ENCODE measurements around the gene CCDC33. TPM values are rescaled to one million over a fixed set of nuclear protein-coding genes. Genes with fewer than 3 reads are reported as not detected.

CCDC33 gene
- polyA plus RNA-seq, 3 donors = 0.03 TPM; not detected in 2

DNA sequence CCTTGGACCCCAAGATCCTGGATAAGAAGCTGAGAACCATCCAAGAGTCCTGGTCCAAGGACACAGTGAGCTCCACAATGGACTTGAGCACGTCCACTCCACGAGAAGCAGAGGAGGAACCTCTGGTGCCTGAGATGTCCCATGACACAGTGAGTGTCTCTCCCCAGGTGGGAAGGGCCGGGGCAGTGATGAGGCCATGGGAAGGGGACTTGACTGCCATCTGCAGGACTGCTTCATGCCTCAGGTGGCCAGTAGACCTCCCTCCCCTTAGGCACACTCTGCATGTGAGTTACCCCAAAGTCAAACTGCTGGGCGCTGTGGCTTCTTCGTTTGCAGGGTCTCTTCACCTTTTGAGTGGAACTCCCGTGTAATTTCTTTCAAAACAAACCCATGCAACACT is 59.7 kb downstream of the CCDC33 start:
- 58 to 60% (median 60%) methylated on average over 6 of the region's 6 CpGs for WGBS, 3 donors
- no peak overlapping the region for H3K27ac ChIP-seq (ENCODE audit: low read depth, low read length)

DNA sequence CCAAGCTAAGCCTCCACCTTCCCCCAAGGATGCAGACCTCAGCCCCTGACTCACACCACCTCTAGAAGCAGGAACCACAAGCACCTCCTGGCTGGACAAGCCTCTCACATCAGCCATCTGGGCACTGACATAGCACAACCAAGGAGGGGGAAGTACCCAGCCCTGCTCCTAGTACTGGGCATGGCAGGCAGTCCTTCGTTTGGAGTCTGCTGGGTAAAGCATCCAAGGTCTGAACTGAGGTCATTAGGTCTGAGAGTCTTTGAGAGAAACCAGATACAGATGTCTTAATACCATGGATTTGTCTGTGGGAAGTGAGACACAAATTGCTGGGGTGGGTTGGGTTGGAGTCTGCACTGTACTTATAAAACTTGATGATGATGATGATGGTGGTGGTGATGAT is 61.8 kb downstream of the CCDC33 start:
- 17 to 28% (median 18%) methylated on average over 1 of the region's 1 CpG for WGBS, 3 donors
- H3K27ac ChIP-seq (ENCODE audit: low read depth, low read length) = no peak overlapping the region

DNA sequence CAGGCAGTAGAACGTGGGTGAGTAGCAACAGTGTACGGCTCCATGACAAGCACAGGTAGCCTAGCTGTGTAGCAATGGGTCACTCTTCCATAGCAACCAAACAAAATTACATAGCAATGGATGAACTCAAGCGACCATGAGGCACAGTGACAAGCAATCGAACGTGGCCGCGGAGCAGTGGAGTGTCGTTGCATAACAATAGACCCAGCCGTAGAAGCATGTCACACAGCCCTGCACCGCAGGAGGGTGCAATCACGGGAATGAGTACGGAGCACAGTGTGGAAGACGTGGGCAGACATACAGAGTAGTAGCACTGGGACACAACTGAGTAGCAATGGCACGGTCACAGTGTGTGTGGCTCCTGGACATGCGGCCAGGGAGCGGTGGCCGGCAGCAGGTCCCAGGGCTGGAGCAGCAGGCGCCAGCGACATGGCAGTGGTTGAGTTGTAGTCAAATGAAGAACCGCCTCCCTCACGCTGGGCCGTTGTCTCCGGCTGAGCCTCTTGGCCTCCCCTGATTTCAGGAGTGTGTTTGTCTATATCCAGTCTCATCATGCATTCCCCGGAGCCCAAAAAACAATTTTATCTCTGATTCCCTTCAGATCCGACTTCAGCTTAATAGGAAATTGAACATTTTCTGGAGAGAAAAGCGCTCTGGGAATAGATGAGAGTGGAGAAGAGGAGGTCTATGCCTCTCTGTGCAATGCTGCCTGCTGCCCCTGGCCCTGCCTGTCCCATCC is 64.1 kb downstream of the CCDC33 start:
- no peak overlapping the region for H3K27ac ChIP-seq (ENCODE audit: low read depth, low read length)
- WGBS, 3 donors = 43 to 65% (median 50%) methylated on average over 26 of the region's 26 CpGs

DNA sequence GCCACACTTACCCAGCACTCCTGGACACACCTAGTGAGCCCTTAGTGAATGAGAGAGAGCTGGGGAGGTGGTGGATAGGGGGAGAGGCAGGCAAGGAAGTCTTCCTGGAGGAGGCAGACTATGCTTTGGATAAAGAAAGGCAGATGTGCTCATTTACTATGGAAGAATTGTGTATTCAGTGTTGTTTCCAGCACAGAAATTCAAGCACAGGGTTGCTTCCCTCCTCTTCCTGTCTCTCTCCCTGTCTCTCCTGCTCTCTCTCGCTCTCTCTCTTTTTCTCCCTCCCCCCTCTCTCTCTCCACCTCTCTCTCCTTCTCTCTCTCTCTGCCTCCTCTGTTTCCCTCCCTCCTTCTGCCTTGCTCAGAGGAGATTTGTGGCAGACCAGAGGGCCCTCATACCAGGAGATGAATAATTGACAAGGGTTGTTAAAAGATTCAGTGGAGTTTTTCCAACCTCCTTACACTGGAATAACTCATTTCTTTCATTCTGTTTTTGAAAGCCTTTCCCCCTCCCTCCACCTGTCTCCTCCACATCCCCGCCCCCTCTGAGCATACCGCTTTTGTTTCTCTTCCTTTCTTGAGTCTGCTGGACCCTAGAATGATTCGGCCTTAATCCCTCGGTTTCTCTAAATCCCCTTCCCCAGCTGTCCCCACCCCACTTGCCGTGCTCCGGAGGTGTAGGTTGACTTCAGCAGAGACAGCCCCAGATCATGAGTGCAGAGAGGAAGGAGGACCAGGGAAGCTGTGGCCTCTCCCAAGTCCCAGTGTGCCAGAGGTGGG is 65.6 kb downstream of the CCDC33 start:
- no peak overlapping the region for H3K27ac ChIP-seq (ENCODE audit: low read depth, low read length)
- WGBS, 3 donors = 35 to 78% (median 77%) methylated on average over 7 of the region's 7 CpGs

DNA sequence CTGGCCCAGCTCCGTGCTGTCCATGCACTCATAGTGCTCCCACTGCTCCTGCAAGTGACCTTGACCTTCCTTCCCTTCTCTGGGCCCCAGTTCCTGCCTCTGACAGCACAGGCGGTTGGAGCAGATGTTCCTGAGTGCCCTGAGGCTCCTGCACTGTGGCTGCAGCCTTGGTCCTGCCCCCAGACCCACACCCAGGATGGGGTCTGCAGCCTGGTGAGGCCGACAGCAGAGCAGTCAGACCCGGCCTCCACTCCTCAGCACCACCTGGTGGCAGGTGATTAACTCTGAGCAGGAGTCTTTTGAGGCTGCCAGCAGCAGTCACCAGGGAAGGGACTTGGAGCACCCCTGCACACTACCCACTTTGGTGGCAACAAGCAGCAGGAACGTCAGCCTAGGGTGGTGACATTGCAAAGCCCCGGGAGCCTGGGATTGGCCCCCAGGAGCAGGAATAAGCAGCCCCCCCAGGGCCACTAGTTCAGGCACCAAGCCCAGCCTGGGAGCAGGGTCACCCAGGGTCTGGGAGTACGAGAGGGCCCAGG is 66.8 kb downstream of the CCDC33 start:
- 23 to 38% (median 31%) methylated on average over 7 of the region's 7 CpGs for WGBS, 3 donors
- H3K27ac ChIP-seq (ENCODE audit: low read depth, low read length) = no peak overlapping the region

DNA sequence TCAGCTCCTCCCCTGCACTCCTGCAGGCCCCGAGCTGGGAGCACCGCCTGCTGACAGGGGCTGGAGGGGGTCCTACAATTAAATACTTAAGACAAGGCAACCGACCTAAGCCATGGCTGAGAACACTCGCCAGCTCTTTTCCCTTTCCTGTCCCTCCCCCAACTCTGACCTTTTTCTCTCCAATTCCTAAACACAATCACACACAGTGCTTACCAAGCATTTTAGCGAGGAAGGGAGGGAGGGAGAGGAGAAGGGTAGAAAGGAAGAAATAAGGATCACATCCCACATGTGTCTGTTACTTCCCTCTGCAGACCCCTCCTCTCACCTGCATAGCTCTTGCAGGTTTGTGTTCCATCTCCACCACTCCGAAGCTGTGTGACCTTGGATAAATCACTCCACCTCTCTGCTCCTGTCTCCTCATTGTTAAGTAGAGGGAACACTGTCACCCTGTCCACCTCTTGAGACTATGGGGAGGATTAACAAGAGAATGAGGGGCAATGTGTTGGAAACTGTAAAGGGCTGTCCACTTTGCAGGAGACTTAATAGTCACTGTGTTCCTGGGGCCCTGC is 67.7 kb downstream of the CCDC33 start:
- H3K27ac ChIP-seq (ENCODE audit: low read depth, low read length) = no peak overlapping the region
- 36 to 54% (median 53%) methylated on average over 6 of the region's 6 CpGs for WGBS, 3 donors

DNA sequence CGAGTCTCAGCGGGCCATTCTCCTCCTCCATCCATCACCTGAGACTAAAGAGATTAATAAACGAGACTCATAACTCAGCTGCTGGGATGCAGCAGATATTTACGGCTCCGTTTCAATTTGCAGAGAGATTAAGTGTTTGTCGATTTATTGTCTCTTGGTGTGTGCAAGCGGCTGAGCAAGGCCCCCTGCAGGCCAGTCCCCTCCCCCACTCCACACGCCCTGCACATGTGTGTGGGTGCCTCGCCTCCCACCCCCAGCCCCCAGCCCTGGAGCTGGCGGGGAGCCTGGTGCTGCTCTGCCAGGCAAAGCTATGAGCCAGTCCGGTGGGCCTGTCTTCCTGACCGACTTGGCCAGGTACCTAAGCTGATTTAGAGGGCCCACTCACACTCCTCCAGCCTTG is 68.3 kb downstream of the CCDC33 start:
- 37 to 67% (median 63%) methylated on average over 12 of the region's 12 CpGs for WGBS, 3 donors
- H3K27ac ChIP-seq (ENCODE audit: low read depth, low read length) = no peak overlapping the region

DNA sequence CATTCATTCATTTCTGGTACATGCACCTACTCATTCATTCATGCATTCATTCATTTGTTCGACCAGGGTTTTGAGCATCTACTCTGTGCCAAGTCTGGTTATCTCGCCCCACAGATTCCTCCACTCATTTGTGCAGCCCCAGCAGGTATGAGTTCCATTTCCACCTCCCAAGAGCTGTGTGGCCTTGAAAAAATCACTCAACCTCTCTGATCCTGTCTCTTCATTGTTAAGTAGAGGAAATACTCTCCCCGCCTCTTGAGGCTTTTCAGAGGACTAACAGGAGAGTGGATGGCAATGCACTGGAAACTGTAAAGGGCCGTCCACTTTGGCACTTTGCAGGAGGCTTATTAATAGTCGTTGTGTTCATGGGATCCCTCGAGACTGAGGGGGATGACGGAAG is 69.6 kb downstream of the CCDC33 start:
- 67 to 84% (median 79%) methylated on average over 7 of the region's 7 CpGs for WGBS, 3 donors
- no peak overlapping the region for H3K27ac ChIP-seq (ENCODE audit: low read depth, low read length)

DNA sequence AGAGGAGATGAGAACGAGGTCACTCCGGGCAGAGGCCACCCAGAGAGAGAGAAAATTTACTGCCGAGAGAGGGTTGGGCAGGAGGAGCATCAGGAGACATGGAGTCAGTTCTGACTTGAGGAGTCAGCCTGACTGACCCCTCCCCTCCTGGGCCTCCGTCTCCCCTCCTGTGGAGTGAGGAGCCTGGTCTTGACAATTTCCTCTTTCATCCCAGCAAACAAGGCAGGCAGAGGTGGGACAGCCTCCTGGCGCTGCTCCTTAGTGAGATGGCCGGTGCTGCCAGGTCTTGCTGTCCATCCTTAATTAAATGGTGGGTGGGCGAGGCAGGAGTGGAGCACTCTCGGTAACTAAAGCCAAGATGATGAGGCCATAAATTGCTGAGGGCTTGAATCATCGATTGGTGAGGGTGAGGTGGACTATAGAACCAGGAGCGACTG is 70.7 kb downstream of the CCDC33 start:
- 33 to 61% (median 60%) methylated on average over 9 to 10 of the region's 10 CpGs for WGBS, 3 donors
- no peak overlapping the region for H3K27ac ChIP-seq (ENCODE audit: low read depth, low read length)

DNA sequence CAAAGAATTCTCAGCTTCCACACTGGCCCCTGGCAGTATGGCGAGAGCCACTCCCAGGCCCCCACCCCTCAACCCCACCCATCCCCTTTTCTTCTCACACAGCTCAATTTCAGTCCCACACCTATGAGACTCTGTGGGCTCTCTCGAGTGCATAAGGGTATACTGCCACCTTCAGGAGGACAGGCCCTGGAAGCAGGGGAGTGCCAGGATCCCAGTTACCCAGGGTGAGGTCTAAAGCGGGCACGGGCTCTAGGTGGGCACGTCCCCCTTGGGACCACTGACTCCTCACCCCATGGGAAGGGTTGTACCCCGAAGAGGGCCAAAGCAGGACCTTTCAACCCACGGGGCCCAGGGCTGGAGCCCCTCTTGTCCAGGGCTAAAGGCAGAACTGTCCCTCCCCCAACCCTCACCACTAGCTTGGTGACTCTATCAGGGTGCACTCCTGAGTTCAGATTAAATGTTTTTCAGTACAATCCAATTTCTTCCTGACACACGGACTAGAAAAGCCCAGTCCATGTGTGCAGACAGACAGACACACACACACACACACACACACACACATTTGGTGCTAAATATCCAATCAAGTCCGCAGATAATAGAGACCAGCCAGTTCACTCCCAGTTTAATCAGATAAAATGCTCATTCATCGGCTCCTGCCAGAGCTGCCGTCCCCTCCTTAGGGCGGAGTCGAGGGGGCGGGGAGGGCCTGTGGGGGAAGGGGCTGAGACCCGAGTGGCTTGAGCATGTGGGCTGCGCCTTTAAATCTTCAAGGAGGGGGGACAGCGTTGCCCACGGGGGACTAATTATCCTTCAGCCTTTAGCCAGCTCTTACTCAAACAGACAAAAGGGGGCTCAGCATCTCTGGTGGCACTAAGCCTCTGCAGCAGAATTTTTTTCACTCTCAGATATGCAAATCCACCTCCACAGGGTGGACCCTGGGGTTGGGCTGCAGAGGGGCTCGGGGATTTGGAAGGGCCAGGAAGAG is 72.0 kb downstream of the CCDC33 start:
- H3K27ac ChIP-seq (ENCODE audit: low read depth, low read length) = no peak overlapping the region
- WGBS, 3 donors = 10 to 19% (median 17%) methylated on average over 19 of the region's 19 CpGs

DNA sequence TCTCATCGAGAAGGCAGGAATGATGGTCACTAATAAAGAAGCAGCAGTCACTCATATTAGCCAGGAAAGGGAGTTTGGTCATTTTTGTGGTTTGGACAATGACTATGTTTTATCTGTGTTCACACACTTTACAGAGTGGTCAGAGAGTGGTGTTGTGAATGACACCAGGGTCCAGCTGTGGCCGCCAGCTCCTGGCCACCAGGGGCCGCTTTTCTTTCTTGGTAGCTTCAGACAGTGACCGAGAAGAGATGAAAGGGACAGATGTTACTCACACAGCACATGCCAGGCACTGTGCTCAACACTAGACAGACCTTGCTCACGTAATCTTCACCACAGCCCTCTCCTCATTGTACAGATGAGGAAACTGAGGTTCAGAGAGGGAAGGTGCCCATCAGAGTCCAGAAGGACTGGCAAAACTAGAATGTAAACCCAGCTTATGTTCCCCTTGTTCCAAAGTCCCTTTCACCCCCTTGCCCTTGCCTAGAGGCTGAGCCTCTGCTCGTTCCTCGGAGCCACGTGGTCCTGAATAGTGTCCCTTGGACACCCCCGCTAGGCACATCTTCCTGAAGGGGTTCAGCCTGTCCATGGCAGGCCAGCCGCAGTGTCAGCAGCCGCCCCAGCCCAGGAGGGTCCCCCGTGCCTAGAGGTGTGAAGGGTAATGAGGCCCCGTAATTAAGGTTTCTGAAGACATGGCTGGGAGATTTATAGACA is 75.8 kb downstream of the CCDC33 start:
- WGBS, 3 donors = 51 to 87% (median 81%) methylated on average over 13 of the region's 13 CpGs
- no peak overlapping the region for H3K27ac ChIP-seq (ENCODE audit: low read depth, low read length)

DNA sequence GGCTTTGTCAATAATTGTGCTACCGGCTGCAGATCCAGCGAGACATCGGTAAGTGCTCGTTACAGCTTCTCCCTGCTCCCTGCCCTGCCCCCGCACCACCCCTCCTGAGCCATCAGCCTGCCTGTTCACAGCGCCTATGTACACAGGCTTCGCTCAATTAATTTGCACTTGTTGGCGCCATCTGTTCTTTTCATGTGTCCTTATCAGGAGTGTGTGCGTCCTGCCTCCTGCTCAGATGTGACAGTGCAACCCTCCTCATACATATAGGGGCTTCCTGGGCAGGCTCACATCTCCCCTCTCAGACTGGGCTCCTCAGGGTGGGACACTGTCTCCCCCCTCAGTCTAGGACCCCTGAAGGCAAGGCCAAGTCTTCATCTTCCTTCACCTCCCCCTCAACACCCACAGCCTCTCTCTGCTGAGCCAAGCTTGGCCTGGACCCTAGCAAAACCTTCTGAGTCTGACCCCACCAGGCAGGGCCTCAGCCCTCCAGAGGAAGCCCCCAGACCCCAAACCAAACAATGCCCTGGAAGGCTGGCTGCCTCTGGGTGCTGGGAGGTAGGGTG is 76.4 kb downstream of the CCDC33 start:
- no peak overlapping the region for H3K27ac ChIP-seq (ENCODE audit: low read depth, low read length)
- 23 to 91% (median 87%) methylated on average over 9 of the region's 9 CpGs for WGBS, 3 donors

DNA sequence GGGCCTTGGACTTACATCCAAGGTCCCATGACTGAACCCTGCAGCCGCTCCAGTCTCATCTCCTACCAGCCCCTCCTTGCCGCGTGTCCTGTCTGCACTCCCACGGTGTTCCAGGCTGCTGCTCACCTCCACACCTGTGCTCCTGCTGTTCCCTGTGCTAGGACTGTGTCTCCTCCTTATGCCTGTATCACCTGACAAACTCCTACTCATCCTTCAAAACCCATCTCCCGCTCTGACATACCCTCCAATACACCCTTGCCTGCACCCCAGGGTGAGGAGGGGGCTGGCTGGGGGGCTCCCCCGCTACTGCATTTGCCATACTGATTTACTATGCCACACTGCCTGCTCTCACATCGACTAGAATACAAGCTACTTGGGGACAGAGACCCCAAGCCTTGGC is 77.8 kb downstream of the CCDC33 start:
- H3K27ac ChIP-seq (ENCODE audit: low read depth, low read length) = no peak overlapping the region
- WGBS, 3 donors = 88 to 94% (median 91%) methylated on average over 7 of the region's 7 CpGs

DNA sequence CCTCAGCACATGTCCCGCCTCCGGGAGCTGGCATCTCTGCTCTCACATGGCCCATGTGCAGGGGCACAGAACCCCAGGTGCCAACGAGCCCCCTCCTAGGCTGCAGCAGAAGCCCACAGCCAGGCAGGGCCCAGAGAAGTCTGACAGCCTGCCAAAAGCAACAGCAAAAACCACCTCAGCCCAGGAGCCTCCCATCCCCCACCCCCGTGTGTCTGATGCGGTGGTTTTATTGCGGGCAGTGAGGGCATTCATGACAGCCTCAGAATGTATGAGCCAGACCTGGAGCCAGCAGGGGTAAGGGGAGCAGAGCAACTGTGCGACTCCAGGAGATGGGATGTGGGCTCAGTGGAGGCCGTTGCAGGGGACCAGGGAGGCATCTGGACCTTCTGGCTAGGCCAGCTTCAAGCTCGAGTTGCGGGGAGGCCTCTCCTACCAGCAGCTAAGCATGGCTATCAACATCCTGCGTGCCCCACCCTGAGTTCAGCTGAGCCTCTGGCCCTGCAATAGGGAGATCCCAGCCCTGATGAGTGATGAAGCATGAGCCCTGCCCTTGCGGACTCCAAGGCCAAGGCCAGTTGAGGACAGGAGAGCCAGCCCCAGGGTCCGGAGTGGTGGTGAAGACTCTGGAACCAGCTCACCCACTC is 78.8 kb downstream of the CCDC33 start:
- 76 to 79% (median 77%) methylated on average over 13 of the region's 13 CpGs for WGBS, 3 donors
- H3K27ac ChIP-seq (ENCODE audit: low read depth, low read length) = no peak overlapping the region

DNA sequence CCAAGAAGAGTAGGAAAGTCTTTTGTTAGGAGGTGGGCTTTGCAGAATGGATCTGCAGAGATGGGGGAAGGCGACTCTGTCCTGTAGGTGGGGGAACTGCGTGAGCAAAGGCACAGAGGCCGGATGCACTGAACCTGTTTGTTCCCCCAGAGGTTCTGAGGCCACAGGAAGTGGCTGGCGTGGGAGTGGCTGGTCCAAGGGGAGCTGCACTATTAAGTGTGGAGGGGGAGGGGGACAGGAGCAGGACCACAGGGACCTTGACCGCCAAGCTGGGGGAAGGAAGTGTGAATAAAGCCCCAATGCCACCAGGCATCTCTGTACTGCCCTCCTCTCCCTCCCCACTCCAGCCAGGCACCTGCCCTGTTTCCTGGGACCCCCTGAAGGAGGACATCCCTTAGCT is 79.5 kb downstream of the CCDC33 start:
- WGBS, 3 donors = 27 to 80% (median 39%) methylated on average over 5 of the region's 5 CpGs
- no peak overlapping the region for H3K27ac ChIP-seq (ENCODE audit: low read depth, low read length)

DNA sequence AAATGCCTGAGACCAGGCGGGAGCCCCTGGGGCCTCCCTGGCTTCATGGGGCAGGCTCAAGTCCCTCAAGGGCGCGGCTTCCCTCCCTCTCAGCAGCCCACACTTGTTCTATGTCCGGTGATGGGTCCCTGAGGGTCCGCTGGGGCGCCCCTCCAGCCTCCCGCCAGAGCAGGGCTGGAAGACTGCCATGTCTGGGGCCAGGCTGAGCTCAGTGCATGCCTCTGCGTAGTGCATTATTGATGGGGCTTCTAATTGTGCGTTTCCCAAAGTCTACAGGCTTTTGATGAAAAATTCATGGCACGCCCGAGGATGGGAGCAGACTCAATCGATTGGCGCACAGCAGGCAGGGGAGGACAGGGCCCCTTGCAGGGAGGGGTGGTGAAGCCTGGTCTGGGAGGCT is 80.0 kb downstream of the CCDC33 start:
- WGBS, 3 donors = 44 to 73% (median 50%) methylated on average over 13 of the region's 13 CpGs
- H3K27ac ChIP-seq (ENCODE audit: low read depth, low read length) = no peak overlapping the region
